ENCODE data around the gene UBAP1L. TPM values are rescaled to one million over a fixed set of nuclear protein-coding genes. Genes with fewer than 3 reads are reported as not detected.
"Not testable (repeated sequence)": the region's sequence is repeated elsewhere in the genome, so short reads cannot be mapped to it uniquely, and the experiment has no call there.

UBAP1L gene
- polyA plus RNA-seq (2013, experiment 1 of 2), result 0.65 TPM
- polyA plus RNA-seq (2013, experiment 2 of 2), result 0.70 TPM

DNA sequence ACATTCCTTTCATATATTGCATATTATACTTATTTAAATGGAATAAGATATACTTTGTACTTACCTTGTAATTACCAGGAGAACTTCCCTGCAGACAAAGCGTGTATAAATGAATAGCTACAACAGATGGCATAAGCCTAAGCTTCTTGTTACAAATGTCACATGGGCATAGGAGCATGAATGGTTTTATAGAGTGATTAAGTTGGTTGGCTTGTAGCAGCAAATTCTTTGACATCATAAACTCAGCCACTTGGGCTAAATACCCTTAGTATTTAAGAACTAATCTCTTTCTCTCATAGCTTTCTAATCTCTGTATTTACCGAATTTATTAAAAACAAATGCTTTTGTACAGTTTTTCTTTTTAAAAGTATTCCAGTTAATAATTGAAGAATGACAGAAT is at the start of gene UBAP1L:
TSS of gene UBAP1L (minus strand) at position 115 of the 400 bp plus-strand sequence. CDS start 8,985 bp downstream, outside the sequence.
- H3K36me3 ChIP-seq (ENCODE audit: insufficient read depth, low read length), result peaks cover 58% of the 10 kb centered on the region
- no peaks in the 10 kb centered on the region for H3K4me1 ChIP-seq (ENCODE audit: insufficient read depth, low read length)
- WGBS, result 83% methylated on average over 2 of the region's 2 CpGs
- no peak within 1 kb of the TSS for H3K4me3 ChIP-seq (ENCODE audit: low read length)
- no peak within 1 kb of the TSS for H3K27ac ChIP-seq (ENCODE audit: low read depth, low read length)
- H3K27me3 ChIP-seq (ENCODE audit: insufficient read depth, low read length), result no peaks in the 10 kb centered on the region
- no peak within 1 kb of the TSS for H3K9ac ChIP-seq (ENCODE audit: low read depth, low read length)
- H3K9me3 ChIP-seq (ENCODE audit: insufficient read depth, low read depth, low read length), result no peaks in the 10 kb centered on the region

DNA sequence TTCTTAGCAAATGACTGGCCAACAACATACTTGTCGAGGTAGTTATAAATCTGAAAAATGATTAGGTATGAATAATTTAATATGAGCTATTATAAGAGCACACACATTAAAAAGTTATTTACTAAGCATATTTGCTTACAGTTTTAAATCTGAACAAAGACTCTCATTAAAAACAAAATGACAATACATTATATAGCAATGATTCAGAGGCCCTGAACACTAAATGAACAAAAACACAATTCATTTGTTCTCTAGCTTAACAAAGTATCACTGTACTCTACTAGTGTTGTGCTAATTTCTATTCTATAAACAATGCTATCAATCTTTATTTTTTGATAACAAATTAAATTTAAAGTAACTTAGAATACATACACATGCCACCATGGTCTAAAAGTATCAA is 49.1 kb upstream of the UBAP1L start:
- Histone ChIP-seq H3K27ac (ENCODE audit: low read depth, low read length) (no peak overlapping the region), H3K4me3 (ENCODE audit: low read length) (no peak overlapping the region), H3K36me3 (ENCODE audit: insufficient read depth, low read length) (peaks cover 60% of the 10 kb centered on the region), H3K27me3 (ENCODE audit: insufficient read depth, low read length) (no peaks in the 10 kb centered on the region), H3K9ac (ENCODE audit: low read depth, low read length) (no peak overlapping the region), H3K9me3 (ENCODE audit: insufficient read depth, low read depth, low read length) (no peaks in the 10 kb centered on the region), H3K4me1 (ENCODE audit: insufficient read depth, low read length) (no peaks in the 10 kb centered on the region)
- WGBS, result no CpG with 5 or more reads among the region's 1 CpG

DNA sequence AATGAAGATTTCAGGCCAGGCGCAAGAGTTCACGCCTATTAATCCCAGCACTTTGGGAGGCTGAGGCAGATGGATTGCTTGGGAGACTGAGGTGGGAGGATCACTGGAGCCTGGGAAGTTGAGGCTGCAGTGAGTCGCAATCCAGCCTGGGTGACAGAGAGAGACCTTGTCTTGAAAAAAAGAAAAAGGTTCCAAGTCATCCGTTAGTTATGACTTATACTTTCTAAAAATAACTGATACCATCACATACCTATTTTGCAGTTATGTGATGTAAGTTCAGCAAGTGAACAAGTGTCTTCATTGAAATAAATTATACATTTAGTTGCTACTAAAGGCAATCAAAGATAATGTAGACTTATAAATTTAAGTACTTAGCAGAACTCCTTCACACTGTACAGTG is 48.0 kb upstream of the UBAP1L start:
- Histone ChIP-seq H3K9me3 (ENCODE audit: insufficient read depth, low read depth, low read length) (no peaks in the 10 kb centered on the region), H3K27me3 (ENCODE audit: insufficient read depth, low read length) (no peaks in the 10 kb centered on the region), H3K4me1 (ENCODE audit: insufficient read depth, low read length) (no peaks in the 10 kb centered on the region), H3K27ac (ENCODE audit: low read depth, low read length) (no peak overlapping the region), H3K9ac (ENCODE audit: low read depth, low read length) (no peak overlapping the region), H3K36me3 (ENCODE audit: insufficient read depth, low read length) (peaks cover 70% of the 10 kb centered on the region), H3K4me3 (ENCODE audit: low read length) (no peak overlapping the region)
- 92% methylated on average over 3 of the region's 4 CpGs for WGBS

DNA sequence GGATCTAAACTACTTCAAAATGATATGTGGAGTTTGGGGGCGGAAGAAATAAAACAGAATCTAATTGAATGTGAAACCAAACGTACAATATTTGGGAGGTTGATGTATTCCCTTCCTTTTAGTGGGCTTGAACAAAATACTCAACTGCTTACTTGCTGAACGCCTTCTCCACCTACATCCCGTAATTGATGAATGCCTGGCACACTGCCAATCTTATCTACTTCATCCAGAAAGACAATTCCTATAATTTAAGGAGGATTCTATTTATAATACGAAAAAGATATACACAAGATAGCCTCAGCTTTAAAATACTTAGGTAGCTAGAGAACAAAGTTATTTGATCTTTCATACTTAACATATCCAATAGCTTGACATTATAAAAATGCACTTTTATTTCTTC is 41.7 kb upstream of the UBAP1L start:
- Histone ChIP-seq H3K4me1 (ENCODE audit: insufficient read depth, low read length) (no peaks in the 10 kb centered on the region), H3K9me3 (ENCODE audit: insufficient read depth, low read depth, low read length) (no peaks in the 10 kb centered on the region), H3K36me3 (ENCODE audit: insufficient read depth, low read length) (peaks cover 91% of the 10 kb centered on the region), H3K27me3 (ENCODE audit: insufficient read depth, low read length) (no peaks in the 10 kb centered on the region), H3K27ac (ENCODE audit: low read depth, low read length) (no peak overlapping the region), H3K9ac (ENCODE audit: low read depth, low read length) (no peak overlapping the region), H3K4me3 (ENCODE audit: low read length) (no peak overlapping the region)
- whole genome bisulfite sequencing, result 94% methylated on average over 5 of the region's 5 CpGs

DNA sequence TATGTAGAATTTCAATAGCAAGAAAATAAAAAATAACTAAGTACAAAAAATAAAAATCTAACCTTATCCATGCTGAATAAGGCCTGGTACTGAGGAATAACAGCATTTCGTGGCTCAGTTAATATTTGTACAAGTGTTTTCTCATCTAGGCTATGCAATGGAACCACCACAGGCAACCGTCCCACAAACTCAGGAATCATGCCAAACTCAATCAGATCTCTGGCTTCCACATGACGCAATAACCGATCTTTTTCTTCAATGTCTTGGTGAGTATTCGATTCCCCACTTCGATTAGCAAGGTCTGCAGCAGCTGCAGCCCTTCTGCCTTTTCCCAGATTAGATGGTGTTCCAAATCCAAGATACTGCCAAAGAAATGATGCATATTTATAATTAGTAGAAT is 39.7 kb upstream of the UBAP1L start:
- Histone ChIP-seq H3K27me3 (ENCODE audit: insufficient read depth, low read length) (no peaks in the 10 kb centered on the region), H3K4me3 (ENCODE audit: low read length) (no peak overlapping the region), H3K27ac (ENCODE audit: low read depth, low read length) (no peak overlapping the region), H3K36me3 (ENCODE audit: insufficient read depth, low read length) (peaks cover 92% of the 10 kb centered on the region), H3K9ac (ENCODE audit: low read depth, low read length) (no peak overlapping the region), H3K4me1 (ENCODE audit: insufficient read depth, low read length) (no peaks in the 10 kb centered on the region), H3K9me3 (ENCODE audit: insufficient read depth, low read depth, low read length) (no peaks in the 10 kb centered on the region)
- 93% methylated on average over 6 of the region's 6 CpGs for WGBS

DNA sequence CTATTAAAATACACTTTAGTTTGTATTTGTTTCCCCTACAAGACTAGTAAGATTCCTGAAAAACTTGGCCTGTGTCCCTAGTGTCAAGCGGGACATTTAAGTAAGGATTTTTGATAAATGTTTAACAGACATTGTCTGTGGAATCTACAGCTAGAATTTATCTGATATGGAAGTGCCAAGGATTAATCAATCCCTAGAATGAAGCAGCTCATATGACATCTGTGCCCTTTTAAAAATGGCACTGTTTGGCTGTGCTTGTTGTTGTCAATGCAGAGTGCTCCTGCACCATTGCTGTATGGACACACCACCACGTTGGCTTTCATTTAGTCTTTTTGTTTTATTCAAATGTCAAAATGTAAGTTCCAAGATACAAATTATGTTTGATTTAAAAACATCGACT is 32.9 kb upstream of the UBAP1L start:
- no peak overlapping the region for H3K27ac ChIP-seq (ENCODE audit: low read depth, low read length)
- WGBS, result 99% methylated on average over 3 of the region's 3 CpGs
- H3K36me3 ChIP-seq (ENCODE audit: insufficient read depth, low read length), result peaks cover 47% of the 10 kb centered on the region
- H3K27me3 ChIP-seq (ENCODE audit: insufficient read depth, low read length), result no peaks in the 10 kb centered on the region
- H3K4me3 ChIP-seq (ENCODE audit: low read length), result no peak overlapping the region
- H3K9ac ChIP-seq (ENCODE audit: low read depth, low read length), result no peak overlapping the region
- no peaks in the 10 kb centered on the region for H3K9me3 ChIP-seq (ENCODE audit: insufficient read depth, low read depth, low read length)
- no peaks in the 10 kb centered on the region for H3K4me1 ChIP-seq (ENCODE audit: insufficient read depth, low read length)

DNA sequence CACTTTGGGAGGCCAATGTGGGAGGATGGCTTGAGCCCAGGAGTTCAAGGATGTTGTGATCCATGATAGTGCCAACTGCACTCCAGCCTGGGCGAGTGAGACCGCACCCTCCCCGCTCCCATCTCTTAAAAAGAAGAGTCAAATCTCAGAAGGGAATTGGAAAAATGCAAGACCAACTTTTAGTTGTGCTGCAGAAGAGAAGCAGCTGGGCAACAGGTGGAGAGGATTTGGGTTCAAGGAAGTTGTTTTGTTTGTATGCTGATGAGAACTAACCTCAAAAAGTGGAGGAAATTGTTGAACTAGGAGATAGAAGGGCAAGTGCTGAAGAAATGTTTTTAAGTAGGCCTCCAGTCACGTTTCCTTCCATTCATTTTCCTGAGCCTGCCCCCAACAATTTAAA is 31.4 kb upstream of the UBAP1L start:
- Histone ChIP-seq H3K4me1 (ENCODE audit: insufficient read depth, low read length) (no peaks in the 10 kb centered on the region), H3K27ac (ENCODE audit: low read depth, low read length) (no peak overlapping the region), H3K4me3 (ENCODE audit: low read length) (no peak overlapping the region), H3K27me3 (ENCODE audit: insufficient read depth, low read length) (no peaks in the 10 kb centered on the region), H3K9me3 (ENCODE audit: insufficient read depth, low read depth, low read length) (no peaks in the 10 kb centered on the region), H3K9ac (ENCODE audit: low read depth, low read length) (no peak overlapping the region), H3K36me3 (ENCODE audit: insufficient read depth, low read length) (peaks cover 34% of the 10 kb centered on the region)
- WGBS, result 94% methylated on average over 4 of the region's 4 CpGs

DNA sequence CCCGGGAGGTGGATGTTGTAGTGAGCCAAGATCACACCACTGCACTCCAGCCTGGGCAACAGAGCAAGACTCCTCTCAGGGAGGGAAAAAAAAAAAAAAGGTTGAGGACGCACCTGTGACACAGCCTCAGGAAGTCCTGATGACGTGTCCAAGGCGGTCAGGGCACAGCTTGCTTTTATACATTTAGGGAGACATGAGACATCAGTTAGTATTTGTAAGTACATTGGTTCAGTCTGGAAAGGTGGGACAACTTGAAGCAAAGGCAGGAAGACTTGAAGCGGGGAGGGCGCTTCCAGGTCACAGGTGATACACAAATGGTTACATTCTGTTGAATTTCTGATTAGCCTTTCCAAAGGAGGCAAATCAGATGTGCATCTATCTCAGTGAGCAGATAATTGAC is 23.6 kb upstream of the UBAP1L start:
- WGBS, result 93% methylated on average over 6 of the region's 6 CpGs
- not testable (repeated sequence) for H3K9ac ChIP-seq (ENCODE audit: low read depth, low read length); H3K27me3 ChIP-seq (ENCODE audit: insufficient read depth, low read length); H3K27ac ChIP-seq (ENCODE audit: low read depth, low read length); H3K4me3 ChIP-seq (ENCODE audit: low read length); H3K36me3 ChIP-seq (ENCODE audit: insufficient read depth, low read length); H3K4me1 ChIP-seq (ENCODE audit: insufficient read depth, low read length)
- H3K9me3 ChIP-seq (ENCODE audit: insufficient read depth, low read depth, low read length), result peaks cover 21% of the 10 kb centered on the region

DNA sequence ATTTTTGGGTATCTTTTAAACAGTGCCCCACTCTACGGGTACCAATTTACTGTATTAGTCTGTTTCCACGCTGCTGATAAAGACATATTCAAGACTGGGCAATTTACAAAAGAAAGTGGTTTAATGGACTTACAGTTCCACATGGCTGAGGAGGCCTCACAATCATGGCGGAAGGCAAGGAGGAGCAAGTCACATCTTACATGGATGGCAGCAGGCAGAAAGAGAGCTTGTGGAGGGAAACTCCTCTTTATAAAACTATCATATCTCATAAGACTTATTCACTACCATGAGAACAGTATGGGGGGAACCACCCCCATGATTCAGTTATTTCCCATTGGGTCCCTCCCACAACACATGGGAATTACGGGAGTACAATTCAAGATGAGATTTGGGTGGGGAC is 22.9 kb upstream of the UBAP1L start:
- not testable (repeated sequence) for H3K27ac ChIP-seq (ENCODE audit: low read depth, low read length); H3K4me3 ChIP-seq (ENCODE audit: low read length); H3K4me1 ChIP-seq (ENCODE audit: insufficient read depth, low read length); H3K36me3 ChIP-seq (ENCODE audit: insufficient read depth, low read length); H3K9ac ChIP-seq (ENCODE audit: low read depth, low read length); H3K27me3 ChIP-seq (ENCODE audit: insufficient read depth, low read length)
- 97% methylated on average over 4 of the region's 4 CpGs for WGBS
- peaks cover 21% of the 10 kb centered on the region for H3K9me3 ChIP-seq (ENCODE audit: insufficient read depth, low read depth, low read length)

DNA sequence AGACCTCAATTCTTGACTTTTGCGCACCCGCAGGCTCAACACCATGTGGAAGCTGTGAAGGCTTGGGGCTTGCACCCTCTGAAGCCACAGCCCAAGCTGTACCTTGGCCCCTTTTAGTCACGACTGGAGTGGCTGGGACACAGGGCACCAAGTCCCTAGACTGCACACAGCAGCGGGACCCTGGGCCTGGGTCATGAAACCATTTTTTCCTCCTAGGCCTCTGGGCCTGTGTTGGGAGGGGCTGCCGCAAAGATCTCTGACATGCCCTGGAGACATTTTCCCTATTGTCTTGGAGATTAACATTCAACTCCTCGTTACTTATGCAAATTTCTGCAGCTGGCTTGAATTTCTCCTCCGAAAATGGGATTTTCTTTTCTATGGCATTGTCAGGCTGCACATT is 22.1 kb upstream of the UBAP1L start:
- H3K36me3 ChIP-seq (ENCODE audit: insufficient read depth, low read length); H3K27ac ChIP-seq (ENCODE audit: low read depth, low read length); H3K4me3 ChIP-seq (ENCODE audit: low read length); H3K4me1 ChIP-seq (ENCODE audit: insufficient read depth, low read length); H3K9ac ChIP-seq (ENCODE audit: low read depth, low read length); H3K27me3 ChIP-seq (ENCODE audit: insufficient read depth, low read length): not testable (repeated sequence)
- WGBS, result 90% methylated on average over 7 of the region's 7 CpGs
- H3K9me3 ChIP-seq (ENCODE audit: insufficient read depth, low read depth, low read length), result peaks cover 21% of the 10 kb centered on the region

DNA sequence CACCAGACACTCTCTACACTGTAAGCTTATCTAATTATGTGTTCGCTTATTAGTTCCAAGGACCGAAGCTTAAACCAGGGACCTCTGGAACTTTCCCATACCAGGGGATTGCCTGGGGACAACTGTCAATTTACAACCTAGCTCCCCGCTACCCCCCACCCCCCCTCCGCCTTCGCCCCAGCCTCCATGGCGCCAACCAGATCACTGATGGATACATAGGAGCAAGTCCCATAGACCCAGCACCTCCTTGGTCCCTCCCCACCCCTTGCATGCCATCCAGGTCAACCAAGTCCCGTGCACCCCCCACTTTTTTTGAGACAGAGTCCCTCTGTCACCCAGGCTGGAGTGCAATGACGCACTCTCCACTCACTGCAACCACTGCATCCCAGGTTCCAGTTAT is 19.5 kb upstream of the UBAP1L start:
- peaks cover 21% of the 10 kb centered on the region for H3K9me3 ChIP-seq (ENCODE audit: insufficient read depth, low read depth, low read length)
- 95% methylated on average over 8 of the region's 8 CpGs for WGBS
- H3K9ac ChIP-seq (ENCODE audit: low read depth, low read length), result no peak overlapping the region
- H3K4me1 ChIP-seq (ENCODE audit: insufficient read depth, low read length), result no peaks in the 10 kb centered on the region
- no peak overlapping the region for H3K27ac ChIP-seq (ENCODE audit: low read depth, low read length)
- H3K4me3 ChIP-seq (ENCODE audit: low read length), result peak overlapping the region; percentile 75
- H3K27me3 ChIP-seq (ENCODE audit: insufficient read depth, low read length), result no peaks in the 10 kb centered on the region
- H3K36me3 ChIP-seq (ENCODE audit: insufficient read depth, low read length), result 0 out of 2 replicates have a peak, but pooled peaks cover 4% of the 10 kb centered on the region

DNA sequence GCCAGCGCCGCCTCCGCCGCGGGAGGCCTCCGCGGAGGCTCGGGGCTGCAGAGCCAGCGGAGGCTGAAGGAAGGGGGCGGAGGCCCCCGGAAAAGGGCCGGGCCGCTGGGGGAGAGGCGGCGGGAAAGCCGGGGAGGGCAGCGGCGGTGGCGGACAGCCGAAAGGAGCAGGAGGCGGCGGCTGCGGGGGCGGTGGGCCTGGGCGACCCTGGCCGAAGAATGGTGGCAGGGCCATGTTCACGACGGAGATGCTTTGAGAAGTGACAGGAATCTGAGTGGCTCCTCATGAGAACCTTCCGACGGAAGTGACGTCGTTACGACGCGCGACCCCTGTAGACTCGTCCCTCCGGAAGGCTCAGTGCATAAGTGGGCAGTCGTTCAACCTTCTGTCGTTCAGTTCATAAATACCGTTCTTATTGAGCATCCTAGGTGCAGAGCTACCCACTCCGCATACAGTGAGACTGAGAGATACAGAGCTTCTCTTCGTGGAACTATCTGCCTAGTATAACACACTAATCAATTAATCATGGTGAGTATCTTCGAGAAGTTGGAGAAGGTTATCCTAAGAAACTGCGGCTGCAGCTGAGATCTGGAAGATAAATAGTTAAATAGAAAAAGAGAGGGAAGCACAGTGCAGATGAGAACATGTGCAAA is 18.7 kb upstream of the UBAP1L start, which contains the start of gene PDCD7:
TSS of gene PDCD7 (minus strand) at position 261 of the 653 bp plus-strand sequence. CDS start at position 234, 27 bp downstream.
- Histone ChIP-seq H3K9ac (ENCODE audit: low read depth, low read length) (peak within 1 kb of the TSS; percentile 75), H3K9me3 (ENCODE audit: insufficient read depth, low read depth, low read length) (peaks cover 21% of the 10 kb centered on the region), H3K4me1 (ENCODE audit: insufficient read depth, low read length) (no peaks in the 10 kb centered on the region), H3K36me3 (ENCODE audit: insufficient read depth, low read length) (peaks cover 12% of the 10 kb centered on the region), H3K27me3 (ENCODE audit: insufficient read depth, low read length) (no peaks in the 10 kb centered on the region), H3K27ac (ENCODE audit: low read depth, low read length) (peak within 1 kb of the TSS; percentile 33), H3K4me3 (ENCODE audit: low read length) (peak within 1 kb of the TSS; percentile 75)
- WGBS, result 2% methylated on average over 44 of the region's 45 CpGs

Measured in HUES64 (cell line).